IMR-90 (cell line): Measurements from ENCODE around the gene C17orf50. TPM values are rescaled to one million over a fixed set of nuclear protein-coding genes. Genes with fewer than 3 reads are reported as not detected.

Experiments
- ATAC-seq: fragments of 200-7000 bp; cut with Tn5 transposase; 2 replicates; pipeline ENCODE4 v1.9.1; 2020; ENCODE audit warnings: low read depth, mild to moderate bottlenecking, moderate library complexity
- BruUV-seq: library from RNA; stranded (reverse); fragments of 400-500 nt; replicated peaks from 2 replicates; lab custom pipeline; 2021; lab: Mats Ljungman, UMichigan
- CTCF ChIA-PET: fragments of 300-600 bp; formaldehyde crosslinking; extraction: SDS; loops from one replicate; lab custom pipeline; 2021; ENCODE audit warnings: antibody characterized with exemption; lab: Yijun Ruan, JAX
- POLR2A ChIA-PET: fragments of 300-600 bp; sonication (Branson Sonifier 250); formaldehyde crosslinking; loops from one replicate; lab custom pipeline; 2022; ENCODE audit warnings: antibody characterized with exemption; ENCODE audit not compliant: unreplicated experiment; lab: Charles Lee
- DNase-seq: peaks from one replicate; pipeline ENCODE4 v3.0.0; 2013
- H2AFZ ChIP-seq: replicated peaks from 2 replicates; pipeline ENCODE3; 2013; ENCODE audit warnings: low read length, mild to moderate bottlenecking; ENCODE audit not compliant: poor library complexity
- H2AK5ac ChIP-seq: 2 replicates; pipeline ENCODE4 v1.6.1; 2013; ENCODE audit warnings: low read depth, low read length, inconsistent platforms
- H2AK9ac ChIP-seq: replicated peaks from 2 replicates; pipeline ENCODE3; 2013; ENCODE audit warnings: mild to moderate bottlenecking, low read depth, low read length, moderate library complexity; ENCODE audit not compliant: poor library complexity
- H2BK120ac ChIP-seq: 2 replicates; pipeline ENCODE4 v1.6.1; 2013; ENCODE audit warnings: low read depth, low read length, inconsistent platforms
- H2BK15ac ChIP-seq: 3 replicates; pipeline ENCODE4 v1.6.1; 2013; ENCODE audit warnings: low read depth, low read length, inconsistent platforms
- H2BK20ac ChIP-seq: 2 replicates; pipeline ENCODE4 v1.6.1; 2013; ENCODE audit warnings: low read depth, mild to moderate bottlenecking, inconsistent platforms, low read length, moderate library complexity
- H2BK5ac ChIP-seq: 2 replicates; pipeline ENCODE4 v1.6.1; 2013; ENCODE audit warnings: mild to moderate bottlenecking, low read depth, low read length, inconsistent platforms; ENCODE audit not compliant: poor library complexity, severe bottlenecking
- H3K14ac ChIP-seq: replicated peaks from 2 replicates; pipeline ENCODE4 v1.6.1; 2013; ENCODE audit warnings: low read depth, low read length, inconsistent platforms
- H3K18ac ChIP-seq: 2 replicates; pipeline ENCODE4 v1.6.1; 2013; ENCODE audit warnings: low read depth, low read length, control low read depth
- H3K23ac ChIP-seq: 2 replicates; pipeline ENCODE4 v1.6.1; 2013; ENCODE audit warnings: low read depth, low read length, inconsistent platforms
- H3K27ac ChIP-seq: 2 replicates; pipeline ENCODE4 v1.5.1; 2013; ENCODE audit warnings: mild to moderate bottlenecking, control low read depth, low read length; ENCODE audit not compliant: insufficient read depth
- H3K27me3 ChIP-seq: 2 replicates; pipeline ENCODE4 v1.6.1; 2013; ENCODE audit warnings: low read length; ENCODE audit not compliant: control insufficient read depth, insufficient read depth
- H3K36me3 ChIP-seq: 2 replicates; pipeline ENCODE4 v1.6.1; 2013; ENCODE audit warnings: low read length, mixed read lengths; ENCODE audit not compliant: control insufficient read depth, insufficient read depth
- H3K4ac ChIP-seq: 2 replicates; pipeline ENCODE4 v1.6.1; 2013; ENCODE audit warnings: low read depth, low read length, inconsistent platforms
- H3K4me1 ChIP-seq: 2 replicates; pipeline ENCODE4 v1.6.1; 2013; ENCODE audit warnings: low read length, mixed read lengths; ENCODE audit not compliant: control insufficient read depth, insufficient read depth
- H3K4me2 ChIP-seq: 2 replicates; pipeline ENCODE4 v1.6.1; 2013; ENCODE audit warnings: low read depth, mild to moderate bottlenecking, control low read depth, low read length, moderate library complexity
- H3K4me3 ChIP-seq: 2 replicates; pipeline ENCODE4 v1.5.1; 2013; ENCODE audit warnings: low read depth, mild to moderate bottlenecking, control low read depth, low read length, moderate library complexity; ENCODE audit not compliant: insufficient read depth
- H3K56ac ChIP-seq: 2 replicates; pipeline ENCODE4 v1.6.1; 2013; ENCODE audit warnings: low read length, inconsistent platforms; ENCODE audit not compliant: insufficient read depth; ENCODE audit errors: extremely low read depth
- H3K79me1 ChIP-seq, 2 experiments: 2 replicates each; pipeline ENCODE4 v1.6.1; 2013; ENCODE audit warnings: low read length in 2 of 2, inconsistent platforms in 1 of 2, low read depth in 1 of 2
- H3K9ac ChIP-seq: 2 replicates; pipeline ENCODE4 v1.6.1; 2013; ENCODE audit warnings: low read depth, low read length, control low read depth
- H3K9me1 ChIP-seq: 2 replicates; pipeline ENCODE4 v1.6.1; 2013; ENCODE audit warnings: low read length, inconsistent platforms; ENCODE audit not compliant: insufficient read depth
- H3K9me3 ChIP-seq: 2 replicates; pipeline ENCODE4 v1.6.1; 2013; ENCODE audit warnings: low read length; ENCODE audit not compliant: control insufficient read depth, insufficient read depth
- H4K20me1 ChIP-seq: 2 replicates; pipeline ENCODE4 v1.6.1; 2013; ENCODE audit warnings: low read length, inconsistent platforms; ENCODE audit not compliant: insufficient read depth
- H4K5ac ChIP-seq: 2 replicates; pipeline ENCODE4 v1.6.1; 2013; ENCODE audit warnings: mild to moderate bottlenecking, low read depth, low read length, control low read depth
- H4K8ac ChIP-seq, 2 experiments: 2 replicates each; pipeline ENCODE4 v1.6.1; 2013; ENCODE audit warnings: low read depth in 2 of 2, low read length in 2 of 2, control low read depth in 1 of 2, inconsistent platforms in 1 of 2
- H4K91ac ChIP-seq: 2 replicates; pipeline ENCODE4 v1.6.1; 2013; ENCODE audit warnings: low read depth, low read length, inconsistent platforms; ENCODE audit not compliant: insufficient read depth
- BHLHE40 ChIP-seq: fragments of 150-350 bp; IDR thresholded peaks from 2 replicates; pipeline ENCODE4 v1.6.1; 2016; ENCODE audit warnings: mild to moderate bottlenecking, low read depth, low read length
- MAZ ChIP-seq: IDR thresholded peaks from 2 replicates; pipeline ENCODE4 v1.6.1; 2012; ENCODE audit warnings: low read depth, mild to moderate bottlenecking, low read length, improper control_type of control experiment, moderate library complexity, borderline replicate concordance
- WGBS, 2 experiments: methylation state at CpG; one replicate each; pipeline versions ENCODE4 v1.1.5 to v1.1.7; 2013; ENCODE audit warnings: missing lambda C conversion rate in 2 of 2; ENCODE audit not compliant: insufficient read length in 1 of 2; ENCODE audit errors: extremely low coverage in 2 of 2; 5-methylcytosine and 5-hydroxymethylcytosine counted together
- dilution Hi-C: fragments of 300-500 bp; cut with HindIII; formaldehyde crosslinking; loops from one replicate; pipeline ENCODE4 v1.14.3; 2018; ENCODE audit warnings: low sequenced_read_pairs; ENCODE audit not compliant: unreplicated experiment
- in situ Hi-C: fragments of 300-500 bp; cut with MboI; formaldehyde crosslinking; loops from 3 replicates; pipeline ENCODE4 v1.14.3; 2019; ENCODE audit warnings: low sequenced_read_pairs, inconsistent platforms, mixed read lengths
- intact Hi-C: fragments of 100-400 bp; cut with micrococcal nuclease; formaldehyde crosslinking; loops from 2 replicates; pipeline ENCODE4 v1.10.0; 2022
- polyA plus RNA-seq, 3 experiments: library from polyadenylated mRNA; depleted of rRNA; stranded (reverse); fragments of >200 nt; gene quantifications; 2 replicates each; pipeline ENCODE4 v1.2.3, GENCODE V29; 2012; ENCODE audit warnings: low replicate concordance in 1 of 3
- total RNA-seq: library from RNA; depleted of rRNA; stranded (reverse); fragments of >200 nt; gene quantifications from 2 replicates; pipeline ENCODE4 v1.2.3, GENCODE V29; 2012

Gene C17orf50
- total and polyA plus RNA-seq, 2 of the 4 experiments (the other 2 are of a cell fraction) = not detected

GRCh38 chr17:35731239-35731916, 29.3 kb upstream of the C17orf50 start, which contains the start of gene RASL10B:
RASL10B (plus strand) TSS chr17:35731639; CDS start chr17:35735185, 3,546 bp downstream.
- H3K27ac ChIP-seq = no peak within 1 kb of the TSS

More at GRCh38 chr17:35731239-35731916, 29.3 kb upstream of the C17orf50 start, which contains the start of gene RASL10B:
- Histone ChIP-seq H2BK120ac (no peak within 1 kb of the TSS), H4K8ac (no peak within 1 kb of the TSS), H4K20me1 (peaks cover 8% of the 10 kb centered on the region; the same call in 1 of the 2 replicates), H3K4me2 (peak within 1 kb of the TSS; percentile 92), H3K9me1 (peaks cover 8% of the 10 kb centered on the region), H3K23ac (no peak within 1 kb of the TSS), H3K4me1 (peaks cover 10% of the 10 kb centered on the region), H4K91ac (no peak within 1 kb of the TSS), H4K5ac (0 out of 2 replicates have a peak within 1 kb of the TSS, but pooled peaks have one; percentile 10), H2BK5ac (no peak within 1 kb of the TSS), H2BK15ac (no peak within 1 kb of the TSS), H3K14ac (peak within 1 kb of the TSS; percentile 55; the same call in 1 of the 2 replicates), H3K79me1 (peaks cover 0 to 14% of the 10 kb centered on the region in 2 experiments; a peak in 2 of 4 replicates), H3K56ac (no peak within 1 kb of the TSS), H3K9ac (peak within 1 kb of the TSS; percentile 69), H3K36me3 (no peaks in the 10 kb centered on the region), H2AK5ac (0 out of 2 replicates have a peak within 1 kb of the TSS, but pooled peaks have one; percentile 2), H2AFZ (peak within 1 kb of the TSS; percentile 82), H3K4ac (peak within 1 kb of the TSS; percentile 15; the same call in 1 of the 2 replicates), H3K18ac (0 out of 2 replicates have a peak within 1 kb of the TSS, but pooled peaks have one; percentile 17), H2AK9ac (peak within 1 kb of the TSS; percentile 35), H3K4me3 (peak within 1 kb of the TSS; percentile 58), H2BK20ac (no peak within 1 kb of the TSS), H3K9me3 (no peaks in the 10 kb centered on the region), H3K27me3 (no peaks in the 10 kb centered on the region)
- peak; percentile 83 for TF ChIP-seq MAZ
- TF ChIP-seq BHLHE40 = no peak
- CTCF ChIA-PET = no interaction called here
- in situ Hi-C loops = loop anchor here (25.0 kb wide), 1 partner anchor 369 kb away; the partner anchor contains the start of gene SLFN11
- intact Hi-C loops = no loop called here
- ATAC-seq (peak; percentile 90), DNase-seq (peak; percentile 31)
- dilution Hi-C loops = no loop called here
- no CpG with 5 or more reads among the region's 44 CpGs for WGBS, 2 experiments
- POLR2A ChIA-PET = no interaction called here
- BruUV-seq = no TSS peak
